Heart right ventricle (tissue), 16 donors: ENCODE data around the gene DOCK1. TPM values are rescaled to one million over a fixed set of nuclear protein-coding genes. Genes with fewer than 3 reads are reported as not detected.

ENCODE experiments used
- ATAC-seq, 8 donors: fragments of 200-7000 bp; cut with Tn5 transposase; one replicate each; pipeline ENCODE4 v1.9.1; 2020; ENCODE audit warnings: mild to moderate bottlenecking in 8 of 8, moderate library complexity in 8 of 8, moderate number of reproducible peaks in 1 of 8
- DNase-seq, 2 donors: peaks; one replicate each; pipeline ENCODE4 v3.0.0-alpha.2; 2020
- H3K27ac ChIP-seq, 10 donors: fragments of 200-600 bp; sonication (generic) in 2 of 10; one replicate each; pipeline versions ENCODE4 v1.5.0 to v1.8.0; 2020 to 2022; ENCODE audit warnings: mild to moderate bottlenecking in 3 of 10
- H3K27me3 ChIP-seq, 7 donors: fragments of 200-600 bp; one replicate each; pipeline ENCODE4 v1.8.0; 2021 to 2022; ENCODE audit warnings: mild to moderate bottlenecking in 2 of 7
- H3K36me3 ChIP-seq, 9 donors: fragments of 200-600 bp; sonication (generic) in 1 of 9; one replicate each; pipeline versions ENCODE4 v1.5.0 to v1.8.0; 2020 to 2022; ENCODE audit warnings: mild to moderate bottlenecking in 2 of 9
- H3K4me1 ChIP-seq, 9 donors: fragments of 200-600 bp; sonication (generic) in 1 of 9; one replicate each; pipeline versions ENCODE4 v1.5.0 to v1.8.0; 2020 to 2022; ENCODE audit warnings: mild to moderate bottlenecking in 4 of 9
- H3K4me3 ChIP-seq, 10 donors: fragments of 200-600 bp; sonication (generic) in 2 of 10; one replicate each; pipeline versions ENCODE4 v1.5.0 to v1.8.0; 2020 to 2022; ENCODE audit warnings: mild to moderate bottlenecking in 7 of 10, moderate library complexity in 2 of 10
- H3K9me3 ChIP-seq, 11 donors: fragments of 200-600 bp in 10 of 11; sonication (generic) in 2 of 11; one replicate each; pipeline versions ENCODE4 v1.5.0 to v1.8.0; 2013 to 2022; ENCODE audit warnings: mild to moderate bottlenecking in 2 of 11, control low read depth in 1 of 11, moderate library complexity in 1 of 11
- CTCF ChIP-seq, 9 donors: fragments of 200-600 bp; sonication (generic) in 2 of 9; IDR thresholded peaks; one replicate each; pipeline versions ENCODE4 v1.5.0 to v1.8.0; 2021 to 2022; ENCODE audit warnings: antibody characterized with exemption in 9 of 9, mild to moderate bottlenecking in 5 of 9, moderate library complexity in 1 of 9
- WGBS, 2 donors: extraction: QIAGEN DNeasy Blood & Tissue Kit; methylation state at CpG; one replicate each; pipeline ENCODE4 v1.1.7; 2013; ENCODE audit warnings: inconsistent platforms in 1 of 2; 5-methylcytosine and 5-hydroxymethylcytosine counted together
- intact Hi-C, 10 donors: fragments of 100-400 bp; cut with DNase I; formaldehyde crosslinking; loops; one replicate each; pipeline versions ENCODE4 v1.11.1 to v1.14.2; 2022
- polyA plus RNA-seq, 2 donors: library from polyadenylated mRNA; stranded (reverse); fragments of 200-250 nt; gene quantifications; one replicate each; pipeline ENCODE4 v1.2.3, GENCODE V29; 2013
- total RNA-seq, 10 donors: library from RNA; stranded (reverse); fragmentation: NEBNext Ultra II Directional in 3 of 10; extraction: Animal tissue kit (Norgen Biotek cat#: 25700) in 3 of 10; gene quantifications; one replicate each; pipeline versions ENCODE4 v1.2.1 to v1.2.4, GENCODE V29; 2021 to 2023
- donor health status: Arrhythmogenic right ventricular cardiomyopathy.
- donor health status: ischemic (EF 13 %, LVEDD 7.1; RV severe dilation, severe dysfunction).
- donor health status: healthy with polysubstance abuse.
- donor health status: DM: no; HTN: yes; CAD: no.
- donor health status: DM: no; HTN: no; CAD: no.
- donor health status: ischemic (EF 25% LVEDD 6.9; RV normal size, moderate dysfunction).
- donor health status: ischemic (EF 25% LVEDD 5.7; RV mildly dilated, moderate dysfunction).
- donor health status: healthy.
- donor health status: DM: yes; HTN: yes; CAD: no.
- donor health status: Ischemic cardiomyopathy.
- donor health status: ischemic (EF 35%, LVEDD 5.7; RV mildly dilated, moderate dysfunction).
- donor health status: nonischemic (EF 11% LVEDD 7.7; RV severe dilation, severe dysfunction).
- donor health status: DM: yes; HTN: yes; CAD: no.
- donor health status: PGD.
- donor health status: ischemic (EF 29% LVEDD 5.4; RV normal size, mild dysfunction).
- donor health status: nonischemic (EF 23%, LVEDD 6.1; RV moderate dilation, normal function).

DOCK1 gene
- total and polyA plus RNA-seq, 12 donors, result 7.8 to 26.7 (median 19.8) TPM

DNA sequence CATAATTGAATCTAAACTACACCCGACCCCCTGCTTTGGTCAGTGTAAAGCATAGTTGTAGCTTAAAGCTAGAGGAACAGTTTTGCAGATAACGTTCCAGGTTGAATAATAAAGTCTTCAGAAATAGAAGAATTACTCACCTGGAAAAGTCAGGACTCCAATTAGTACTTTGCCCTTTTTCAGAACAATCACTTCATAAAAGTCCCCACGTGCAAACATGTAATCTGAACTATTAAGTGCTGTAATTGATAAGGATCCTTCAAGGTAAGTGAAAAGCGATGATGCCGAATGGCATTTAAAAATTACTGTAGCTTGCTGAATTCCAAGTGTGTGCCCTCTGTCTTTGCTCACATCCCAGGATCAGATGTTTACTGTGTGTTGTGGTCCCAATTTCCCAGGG lies 344.8 kb downstream of the DOCK1 start:
- 82 to 86% methylated on average over 5 of the region's 5 CpGs for WGBS, 2 donors
- Histone ChIP-seq H3K4me3 (no peak overlapping the region), H3K27ac (no peak overlapping the region), H3K27me3 (no peaks in the 10 kb centered on the region), H3K36me3 (peaks cover 0 to 39% (median 15%) of the 10 kb centered on the region in 9 donors), H3K9me3 (no peaks in the 10 kb centered on the region), H3K4me1 (peaks cover 0 to 14% (median 4%) of the 10 kb centered on the region in 9 donors)
- DNase-seq, result no peak
- no peak for TF ChIP-seq CTCF (IDR thresholded peaks at IDR 0.05)
- ATAC-seq, result no peak
- intact Hi-C loops, result no loop called here

- TF ChIP-seq CTCF (IDR thresholded peaks at IDR 0.05), result no peak
- ATAC-seq (no peak), DNase-seq (no peak)
- Histone ChIP-seq H3K4me1 (peaks cover 0 to 14% (median 4%) of the 10 kb centered on the region in 9 donors), H3K36me3 (peaks cover 0 to 47% (median 22%) of the 10 kb centered on the region in 9 donors), H3K27ac (no peak overlapping the region), H3K4me3 (no peak overlapping the region), H3K9me3 (no peaks in the 10 kb centered on the region), H3K27me3 (no peaks in the 10 kb centered on the region)
- intact Hi-C loops, result no loop called here
- WGBS, 2 donors, result 97 to 99% methylated on average over 6 of the region's 6 CpGs
Observed at GRCh38 chr10:127252818-127253217, 347.6 kb downstream of the DOCK1 start.

DNA sequence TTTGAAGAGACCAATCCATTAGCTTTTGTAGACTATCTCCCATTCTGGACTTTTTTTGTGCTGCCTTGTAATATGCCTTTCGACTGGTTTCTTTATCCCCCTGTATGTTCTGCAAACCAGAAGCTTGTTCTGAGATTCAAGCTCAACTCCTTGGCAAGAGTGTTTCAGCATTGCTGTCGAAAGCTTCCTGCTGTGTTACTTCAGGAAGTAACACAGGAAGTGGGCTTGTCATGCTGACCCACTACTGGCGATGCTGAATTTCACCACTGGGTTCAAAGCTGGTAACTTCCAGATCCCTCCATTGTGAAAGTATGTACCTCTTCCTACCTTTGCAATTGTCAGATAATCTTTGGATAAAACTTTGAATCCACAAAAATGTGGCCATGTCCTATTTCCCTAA lies 349.0 kb downstream of the DOCK1 start:
- DNase-seq (no peak), ATAC-seq (no peak)
- Histone ChIP-seq H3K27me3 (no peaks in the 10 kb centered on the region), H3K4me3 (no peak overlapping the region), H3K27ac (peak overlapping the region in 1 of 10 donors; percentile 3), H3K36me3 (peaks cover 0 to 46% (median 20%) of the 10 kb centered on the region in 9 donors), H3K4me1 (peaks cover 0 to 14% (median 4%) of the 10 kb centered on the region in 9 donors), H3K9me3 (no peaks in the 10 kb centered on the region)
- intact Hi-C loops, result no loop called here
- 20 to 59% methylated on average over 3 of the region's 3 CpGs for WGBS, 2 donors
- TF ChIP-seq CTCF (IDR thresholded peaks at IDR 0.05), result no peak

DNA sequence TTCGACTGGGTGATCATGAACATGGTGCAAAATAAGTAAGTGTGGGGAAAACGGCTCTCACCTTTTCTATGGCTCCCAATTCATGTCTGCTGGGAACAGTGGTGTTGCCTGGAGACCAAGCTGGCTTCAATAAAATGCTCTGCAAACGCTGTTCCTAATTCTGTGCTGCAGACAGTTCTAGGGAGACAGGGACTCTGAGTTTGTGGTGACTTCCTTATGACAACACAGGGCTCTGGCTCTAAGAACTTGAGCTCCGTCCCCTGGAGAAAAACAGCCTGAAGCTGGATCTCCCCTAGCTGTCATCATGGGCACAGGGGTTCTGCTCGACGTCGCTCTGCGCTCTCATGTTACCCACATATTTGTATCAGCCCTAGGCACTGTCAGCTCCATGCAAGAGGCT lies 352.2 kb downstream of the DOCK1 start:
- intact Hi-C loops, result no loop called here
- WGBS, 2 donors, result 70 to 81% methylated on average over 8 of the region's 8 CpGs

More for the DNA sequence above, 352.2 kb downstream of the DOCK1 start:
- no peak overlapping the region for H3K27ac ChIP-seq
- DNase-seq, result no peak
- peaks cover 0 to 14% (median 4%) of the 10 kb centered on the region in 9 donors for H3K4me1 ChIP-seq
- H3K9me3 ChIP-seq, result no peaks in the 10 kb centered on the region
- no peak overlapping the region for H3K4me3 ChIP-seq
- no peak for ATAC-seq
- peaks cover 0 to 39% (median 21%) of the 10 kb centered on the region in 9 donors for H3K36me3 ChIP-seq
- TF ChIP-seq CTCF (IDR thresholded peaks at IDR 0.05), result no peak
- no peaks in the 10 kb centered on the region for H3K27me3 ChIP-seq
